Measurements from ENCODE around the gene KDSR.

The KDSR gene

DNA sequence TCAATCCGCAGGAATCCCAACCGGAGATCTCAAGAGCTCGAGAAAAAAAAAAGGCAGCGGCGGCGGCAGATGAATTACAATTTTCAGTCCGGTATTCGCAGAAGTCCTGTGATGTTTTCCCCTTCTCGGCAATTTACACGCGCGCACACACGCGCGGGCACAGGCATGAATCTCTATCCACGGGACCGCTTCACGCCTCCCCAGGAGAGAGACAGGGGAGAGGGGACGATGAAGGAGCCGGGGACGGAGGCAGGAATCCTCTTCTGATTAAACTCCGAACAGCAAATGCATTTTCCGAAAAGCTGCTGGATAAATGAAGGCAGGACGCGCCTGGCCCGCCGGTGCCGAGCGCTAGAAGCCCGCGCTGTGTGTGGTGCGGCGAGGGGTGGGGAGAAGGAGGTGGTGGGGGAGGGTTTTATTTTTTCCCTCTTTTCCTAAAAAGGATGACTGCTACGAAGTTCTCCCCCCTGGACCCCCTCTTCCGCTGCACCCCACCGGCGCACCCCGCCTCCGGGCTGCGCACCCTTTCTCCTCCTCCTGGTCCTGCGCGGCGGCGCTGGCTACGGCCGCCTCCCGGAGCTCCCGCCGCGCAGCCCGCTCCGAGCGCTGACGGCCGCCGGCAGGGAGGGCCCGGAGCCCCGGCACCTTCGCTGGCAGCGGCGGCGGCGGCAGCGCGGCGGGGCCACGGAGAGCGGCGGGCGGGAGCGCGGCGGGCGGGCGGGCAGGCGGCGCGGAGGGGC lies 47.5 kb downstream of the KDSR start, which contains the start of gene BCL2:
Gene BCL2, minus strand, starts transcription at position 387 of the 740 bp plus-strand sequence.
- TF ChIP-seq, protein P1, sequence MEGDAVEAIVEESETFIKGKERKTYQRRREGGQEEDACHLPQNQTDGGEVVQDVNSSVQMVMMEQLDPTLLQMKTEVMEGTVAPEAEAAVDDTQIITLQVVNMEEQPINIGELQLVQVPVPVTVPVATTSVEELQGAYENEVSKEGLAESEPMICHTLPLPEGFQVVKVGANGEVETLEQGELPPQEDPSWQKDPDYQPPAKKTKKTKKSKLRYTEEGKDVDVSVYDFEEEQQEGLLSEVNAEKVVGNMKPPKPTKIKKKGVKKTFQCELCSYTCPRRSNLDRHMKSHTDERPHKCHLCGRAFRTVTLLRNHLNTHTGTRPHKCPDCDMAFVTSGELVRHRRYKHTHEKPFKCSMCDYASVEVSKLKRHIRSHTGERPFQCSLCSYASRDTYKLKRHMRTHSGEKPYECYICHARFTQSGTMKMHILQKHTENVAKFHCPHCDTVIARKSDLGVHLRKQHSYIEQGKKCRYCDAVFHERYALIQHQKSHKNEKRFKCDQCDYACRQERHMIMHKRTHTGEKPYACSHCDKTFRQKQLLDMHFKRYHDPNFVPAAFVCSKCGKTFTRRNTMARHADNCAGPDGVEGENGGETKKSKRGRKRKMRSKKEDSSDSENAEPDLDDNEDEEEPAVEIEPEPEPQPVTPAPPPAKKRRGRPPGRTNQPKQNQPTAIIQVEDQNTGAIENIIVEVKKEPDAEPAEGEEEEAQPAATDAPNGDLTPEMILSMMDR (IDR thresholded peaks at IDR 0.05; ENCODE audit: low read depth, low read length, missing control alignments), result no peak
- DNase-seq (ENCODE audit: extremely low read depth, low read depth), result no peak
- peak within 1 kb of the TSS; percentile 62 for H3K4me3 ChIP-seq (replicated peaks; ENCODE audit: low read depth, low read length)

DNA sequence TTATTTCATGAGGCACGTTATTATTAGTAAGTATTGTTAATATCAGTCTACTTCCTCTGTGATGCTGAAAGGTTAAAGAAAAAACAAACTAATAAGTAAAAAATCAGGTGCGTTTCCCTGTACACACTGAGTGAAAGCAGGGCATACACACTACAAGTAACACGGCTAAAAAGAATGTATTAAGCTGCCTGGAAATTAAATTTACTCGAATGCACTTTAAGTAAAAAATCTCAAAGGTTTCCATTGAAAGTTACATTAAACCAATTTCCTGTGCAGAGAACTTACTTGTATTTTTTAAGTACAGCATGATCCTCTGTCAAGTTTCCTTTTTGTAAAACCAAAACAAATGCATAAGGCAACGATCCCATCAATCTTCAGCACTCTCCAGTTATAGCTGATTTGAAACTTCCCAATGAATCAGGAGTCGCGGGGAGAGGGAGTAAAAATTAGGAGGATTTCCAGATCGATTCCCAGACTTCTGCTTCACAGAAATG lies 48.1 kb downstream of the KDSR start:
- TF ChIP-seq, protein P1 (IDR thresholded peaks at IDR 0.05; ENCODE audit: low read depth, low read length, missing control alignments), result no peak
- H3K4me3 ChIP-seq (replicated peaks; ENCODE audit: low read depth, low read length), result peak overlapping the region; percentile 62
- DNase-seq (ENCODE audit: extremely low read depth, low read depth), result no peak

- TF ChIP-seq, protein P1 (IDR thresholded peaks at IDR 0.05; ENCODE audit: low read depth, low read length, missing control alignments), result peak; percentile 59
- H3K4me3 ChIP-seq (replicated peaks; ENCODE audit: low read depth, low read length), result peak overlapping the region; percentile 62
- DNase-seq (ENCODE audit: extremely low read depth, low read depth), result no peak
Observed at GRCh38 chr18:63317982-63318888, 48.8 kb downstream of the KDSR start.

- DNase-seq (ENCODE audit: extremely low read depth, low read depth), result no peak
- peak overlapping the region; percentile 62 for H3K4me3 ChIP-seq (replicated peaks; ENCODE audit: low read depth, low read length)
- TF ChIP-seq, protein P1 (IDR thresholded peaks at IDR 0.05; ENCODE audit: low read depth, low read length, missing control alignments), result no peak
Observed at GRCh38 chr18:63317556-63317946, 49.5 kb downstream of the KDSR start.

- TF ChIP-seq, protein P1 (IDR thresholded peaks at IDR 0.05; ENCODE audit: low read depth, low read length, missing control alignments), result no peak
- no peak for DNase-seq (ENCODE audit: extremely low read depth, low read depth)
- H3K4me3 ChIP-seq (replicated peaks; ENCODE audit: low read depth, low read length), result no peak overlapping the region
Observed at GRCh38 chr18:63316612-63317555, 50.1 kb downstream of the KDSR start.

- no peak for DNase-seq (ENCODE audit: extremely low read depth, low read depth)
- no peak overlapping the region for H3K4me3 ChIP-seq (replicated peaks; ENCODE audit: low read depth, low read length)
- TF ChIP-seq, protein P1 (IDR thresholded peaks at IDR 0.05; ENCODE audit: low read depth, low read length, missing control alignments), result no peak
Observed at GRCh38 chr18:63315876-63316275, 51.1 kb downstream of the KDSR start.
